Measurements from ENCODE around the gene PLD6. TPM values are rescaled to one million over a fixed set of nuclear protein-coding genes. Genes with fewer than 3 reads are reported as not detected.

The PLD6 gene
- total RNA-seq, 1 experiment from 2014 or later: 0.09 TPM

DNA sequence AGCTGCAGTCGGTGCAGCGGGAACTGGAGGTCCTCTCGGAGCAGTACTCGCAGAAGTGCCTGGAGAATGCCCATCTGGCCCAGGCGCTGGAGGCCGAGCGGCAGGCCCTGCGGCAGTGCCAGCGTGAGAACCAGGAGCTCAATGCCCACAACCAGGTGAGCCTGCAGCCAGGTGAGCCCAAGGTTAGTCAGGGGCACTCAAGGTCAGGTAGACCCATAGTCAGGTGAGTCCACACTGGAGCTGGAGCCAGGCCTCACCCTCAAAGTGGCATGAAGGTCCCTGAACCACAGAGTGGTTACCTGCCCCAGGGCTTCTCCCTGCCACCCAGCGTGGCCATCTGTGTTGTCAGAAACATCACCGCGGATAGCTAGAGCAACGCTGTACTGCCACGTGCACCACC is 32.2 kb downstream of the PLD6 start:
- Histone ChIP-seq H3K14ac (ENCODE audit: insufficient read depth, low read length) (no peak overlapping the region), H3K79me1 (ENCODE audit: insufficient read depth, low read depth, low read length, poor library complexity, severe bottlenecking) (no peaks in the 10 kb centered on the region), H3K4ac (ENCODE audit: low read depth, low read length) (no peak overlapping the region), H3K18ac (ENCODE audit: insufficient read length, low read depth, low read length) (no peak overlapping the region), H3K56ac (ENCODE audit: insufficient read length, low read depth, low read length) (no peak overlapping the region), H2BK15ac (ENCODE audit: low read depth, low read length) (no peak overlapping the region), H3K23ac (ENCODE audit: insufficient read length, low read depth, low read length) (no peak overlapping the region), H3K9me3 (ENCODE audit: control insufficient read depth, low read depth, low read length) (no peaks in the 10 kb centered on the region), H2AFZ (ENCODE audit: low read length) (no peak overlapping the region), H3K9ac (ENCODE audit: extremely low read depth, insufficient read length, low read length) (no peak overlapping the region), H4K8ac (replicated peaks; ENCODE audit: insufficient read length, low read depth, low read length) (no peak overlapping the region), H3K27ac (ENCODE audit: insufficient read length, low read depth, low read length) (no peak overlapping the region), H2BK120ac (ENCODE audit: low read depth, low read length, poor library complexity, severe bottlenecking) (no peak overlapping the region), H2BK12ac (ENCODE audit: insufficient read length, low read depth, low read length) (no peak overlapping the region), H3K4me1 (ENCODE audit: insufficient read depth, low read length) (no peaks in the 10 kb centered on the region), H3T11ph (ENCODE audit: low read length) (no peak overlapping the region), H4K20me1 (ENCODE audit: control insufficient read depth, insufficient read depth, insufficient read length) (no peaks in the 10 kb centered on the region), H4K5ac (ENCODE audit: insufficient read length, low read depth, low read length) (no peak overlapping the region), H2BK5ac (ENCODE audit: insufficient read length, low read length) (no peak overlapping the region), H3K4me2 (ENCODE audit: insufficient read depth, insufficient read length, low read length) (no peak overlapping the region), H4K91ac (ENCODE audit: insufficient read length, low read depth, low read length) (no peak overlapping the region), H2AK5ac (ENCODE audit: insufficient read length, low read length) (no peak overlapping the region), H3K23me2 (ENCODE audit: insufficient read length, low read depth, low read length, poor library complexity, severe bottlenecking) (no peaks in the 10 kb centered on the region), H2BK20ac (ENCODE audit: low read depth, low read length, poor library complexity, severe bottlenecking) (no peak overlapping the region), H3K79me2 (ENCODE audit: insufficient read depth, low read length) (no peaks in the 10 kb centered on the region), H3K27me3 (ENCODE audit: insufficient read depth, low read length) (no peaks in the 10 kb centered on the region)
- Mint-ChIP-seq H3K4me1 (peaks cover 2 to 12% of the 10 kb centered on the region in 2 experiments; a peak in 2 of 4 replicates), H3K4me3 (no peak overlapping the region), H3K36me3 (ENCODE audit: insufficient read depth in 1 of 3, low read depth in 3 of 3) (peaks cover 19 to 68% (median 46%) of the 10 kb centered on the region in 3 experiments; a peak in 6 of 7 replicates), H3K27me3 (ENCODE audit: low read depth) (no peaks in the 10 kb centered on the region), H3K27ac (no peak overlapping the region), H3K9me3 (no peaks in the 10 kb centered on the region)
- WGBS (ENCODE audit: extremely low coverage, insufficient read length, low lambda C conversion rate): no CpG with 5 or more reads among the region's 14 CpGs
- TF ChIP-seq, protein P1, sequence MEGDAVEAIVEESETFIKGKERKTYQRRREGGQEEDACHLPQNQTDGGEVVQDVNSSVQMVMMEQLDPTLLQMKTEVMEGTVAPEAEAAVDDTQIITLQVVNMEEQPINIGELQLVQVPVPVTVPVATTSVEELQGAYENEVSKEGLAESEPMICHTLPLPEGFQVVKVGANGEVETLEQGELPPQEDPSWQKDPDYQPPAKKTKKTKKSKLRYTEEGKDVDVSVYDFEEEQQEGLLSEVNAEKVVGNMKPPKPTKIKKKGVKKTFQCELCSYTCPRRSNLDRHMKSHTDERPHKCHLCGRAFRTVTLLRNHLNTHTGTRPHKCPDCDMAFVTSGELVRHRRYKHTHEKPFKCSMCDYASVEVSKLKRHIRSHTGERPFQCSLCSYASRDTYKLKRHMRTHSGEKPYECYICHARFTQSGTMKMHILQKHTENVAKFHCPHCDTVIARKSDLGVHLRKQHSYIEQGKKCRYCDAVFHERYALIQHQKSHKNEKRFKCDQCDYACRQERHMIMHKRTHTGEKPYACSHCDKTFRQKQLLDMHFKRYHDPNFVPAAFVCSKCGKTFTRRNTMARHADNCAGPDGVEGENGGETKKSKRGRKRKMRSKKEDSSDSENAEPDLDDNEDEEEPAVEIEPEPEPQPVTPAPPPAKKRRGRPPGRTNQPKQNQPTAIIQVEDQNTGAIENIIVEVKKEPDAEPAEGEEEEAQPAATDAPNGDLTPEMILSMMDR (conservative IDR thresholded peaks at IDR 0.05): no peak
- no peak for DNase-seq

All from H9 (cell line).